ENCODE measurements around the gene TSPAN12.

Gene TSPAN12

GRCh38 chr7:120760851-120761250 is 97.1 kb downstream of the TSPAN12 start:
- in situ Hi-C loops (cut with HindIII; ENCODE audit: low sequenced_read_pairs): no loop called here

GRCh38 chr7:120760050-120760449 is 97.9 kb downstream of the TSPAN12 start:
- in situ Hi-C loops (cut with HindIII; ENCODE audit: low sequenced_read_pairs): no loop called here

- in situ Hi-C loops (cut with HindIII; ENCODE audit: low sequenced_read_pairs): no loop called here
These were observed 114.8 kb downstream of the TSPAN12 start for GRCh38 chr7:120743128-120743527.

GRCh38 chr7:120742372-120742771 is 115.6 kb downstream of the TSPAN12 start:
- in situ Hi-C loops (cut with HindIII; ENCODE audit: low sequenced_read_pairs): no loop called here

GRCh38 chr7:120741371-120742042 is 116.4 kb downstream of the TSPAN12 start:
- in situ Hi-C loops (cut with HindIII; ENCODE audit: low sequenced_read_pairs): no loop called here

- in situ Hi-C loops (cut with HindIII; ENCODE audit: low sequenced_read_pairs): no loop called here
These were observed 117.6 kb downstream of the TSPAN12 start for GRCh38 chr7:120740348-120740747.

GRCh38 chr7:120738816-120739215 is 119.1 kb downstream of the TSPAN12 start:
- in situ Hi-C loops (cut with HindIII; ENCODE audit: low sequenced_read_pairs): no loop called here

Measured in DLD1 (cell line).